HG03280 (cell line): ENCODE measurements around the gene TOGARAM1.
A peak's percentile ranks its signal among the peaks of the same experiment; 100 is the strongest.

ENCODE experiments used
- ATAC-seq: cut with Tn5 transposase; IDR thresholded peaks from one replicate; pipeline ENCODE4 v1.9.1; 2021; ENCODE audit warnings: mild to moderate bottlenecking, moderate library complexity; ENCODE audit not compliant: unreplicated experiment

The TOGARAM1 gene

GRCh38 chr14:44961554-44962333 is at the start of gene TOGARAM1, which contains the start of gene KLHL28:
Gene TOGARAM1, plus strand, starts transcription at chr14:44962190. Its CDS starts 232 bp downstream, at chr14:44962422.
Gene KLHL28, minus strand, starts transcription at chr14:44961947. Its CDS starts 16,019 bp downstream, at chr14:44945928.
- ATAC-seq, result peak; percentile 91

GRCh38 chr14:44914849-44915248 is 47.1 kb upstream of the TOGARAM1 start:
- no peak for ATAC-seq

DNA sequence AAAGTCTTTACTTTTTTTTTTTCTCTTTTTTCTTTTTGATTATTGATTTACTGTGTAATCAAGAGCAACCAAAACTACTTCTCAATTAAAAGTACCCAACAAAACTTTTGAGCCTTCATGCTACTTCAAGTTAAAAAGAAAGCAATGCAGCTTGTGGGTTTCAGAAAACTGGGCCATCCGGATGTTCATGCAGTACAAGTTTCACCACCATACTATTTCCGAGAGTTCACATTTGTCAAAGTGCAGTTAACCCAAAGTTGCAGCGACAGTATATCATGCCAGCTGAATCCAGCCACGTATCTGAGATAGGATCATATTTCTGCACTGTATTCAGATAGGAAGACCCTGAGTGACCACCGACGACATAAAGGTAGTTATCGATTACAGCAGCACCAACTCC is 33.2 kb upstream of the TOGARAM1 start:
- no peak for ATAC-seq

DNA sequence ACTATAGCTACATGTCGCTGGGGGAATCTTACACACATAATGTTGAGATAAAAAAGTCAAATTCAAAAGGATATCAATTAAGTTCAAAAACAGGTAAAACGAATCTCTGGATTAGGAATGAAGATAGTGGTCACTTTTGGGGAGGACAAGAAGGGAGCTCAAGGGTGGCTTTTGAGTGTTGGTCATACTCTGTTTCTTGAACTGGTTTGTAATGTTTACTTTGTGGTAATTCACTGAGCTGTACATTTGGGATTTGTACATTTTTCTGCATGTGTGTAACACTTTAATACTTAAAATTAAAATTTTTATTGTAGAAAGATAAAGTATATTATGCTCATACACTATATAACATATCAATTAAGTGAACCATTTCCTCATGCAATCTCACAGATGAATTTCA is 26.8 kb upstream of the TOGARAM1 start:
- no peak for ATAC-seq

DNA sequence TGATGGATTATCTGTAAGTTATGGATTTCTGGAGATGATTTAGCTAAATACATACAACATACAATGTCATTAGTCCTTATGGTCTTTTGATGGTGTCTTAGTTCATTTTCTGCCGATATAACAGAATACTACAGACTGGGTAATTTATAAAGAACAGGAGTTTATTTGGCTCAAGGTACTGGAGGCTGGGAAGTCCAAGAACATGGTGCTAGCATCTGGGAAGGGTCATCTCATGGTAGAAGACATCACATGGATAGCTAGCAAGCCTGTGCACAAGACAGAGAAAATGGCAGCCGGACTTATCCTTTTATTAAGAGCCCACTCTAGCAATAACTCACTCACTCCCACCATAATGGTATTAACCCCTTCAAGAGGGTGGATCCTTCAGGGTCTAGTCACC is 24.4 kb upstream of the TOGARAM1 start:
- no peak for ATAC-seq

DNA sequence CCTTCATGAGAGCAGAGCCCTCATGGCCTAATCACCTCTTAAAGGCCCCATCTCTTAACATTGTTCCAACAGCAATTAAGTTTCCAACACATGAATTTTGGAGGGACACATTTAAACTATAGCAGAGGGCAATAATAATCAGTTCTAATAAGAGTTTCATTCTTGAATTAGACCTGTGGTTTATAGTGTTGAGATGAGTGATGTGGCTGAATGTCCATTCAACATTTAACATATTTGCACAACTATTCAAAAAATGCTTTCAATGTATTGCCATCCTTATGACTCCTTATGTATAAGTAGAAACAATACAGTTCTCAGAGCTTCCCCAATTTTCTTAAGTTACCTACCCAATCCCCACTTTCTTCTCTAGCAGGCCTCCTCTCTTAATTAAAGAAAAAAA is 21.8 kb upstream of the TOGARAM1 start:
- no peak for ATAC-seq

- ATAC-seq, result no peak
Observed at GRCh38 chr14:44940944-44941343, 21.0 kb upstream of the TOGARAM1 start.

- no peak for ATAC-seq
Observed at GRCh38 chr14:44941591-44941990, 20.4 kb upstream of the TOGARAM1 start.

DNA sequence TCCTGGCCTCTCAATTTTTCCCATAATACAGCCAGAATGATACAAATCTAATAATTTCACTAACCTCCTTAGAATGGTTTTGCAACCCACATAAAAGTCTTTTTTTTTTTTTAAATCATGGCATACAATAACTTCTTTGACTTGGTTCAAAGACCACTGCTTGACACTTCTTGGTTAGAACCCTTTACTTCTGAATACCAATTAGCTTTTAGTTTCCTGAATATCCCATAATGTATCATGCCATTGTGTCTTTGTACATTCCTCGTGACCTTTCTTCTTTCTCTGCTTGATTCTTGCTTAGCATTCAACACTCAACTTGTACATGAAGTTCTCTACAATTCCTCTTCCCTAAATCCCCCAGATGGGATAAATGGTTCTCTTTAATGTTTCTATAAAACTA is 19.6 kb upstream of the TOGARAM1 start:
- no peak for ATAC-seq

DNA sequence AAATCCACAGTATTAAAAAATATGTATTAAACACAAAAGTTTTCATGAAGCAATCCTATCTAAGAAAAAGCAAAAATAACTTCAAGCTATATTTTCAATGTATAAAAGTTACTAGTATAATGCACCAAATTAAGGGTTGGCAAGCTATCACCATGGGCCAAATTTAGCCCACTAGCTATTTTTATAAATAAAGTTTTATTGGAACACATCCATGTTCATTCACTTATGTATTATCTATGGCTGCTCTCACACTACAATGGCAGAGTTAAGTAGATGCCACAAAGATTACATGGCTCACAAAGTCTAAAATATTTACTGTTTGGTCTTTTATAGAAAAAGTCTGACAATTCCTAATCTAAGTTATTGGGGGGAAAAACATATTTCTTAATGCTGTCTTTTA is 17.9 kb upstream of the TOGARAM1 start:
- ATAC-seq, result no peak

- no peak for ATAC-seq
Observed at GRCh38 chr14:44945264-44945663, 16.7 kb upstream of the TOGARAM1 start.

GRCh38 chr14:44951051-44951450 is 10.9 kb upstream of the TOGARAM1 start:
- ATAC-seq, result no peak

DNA sequence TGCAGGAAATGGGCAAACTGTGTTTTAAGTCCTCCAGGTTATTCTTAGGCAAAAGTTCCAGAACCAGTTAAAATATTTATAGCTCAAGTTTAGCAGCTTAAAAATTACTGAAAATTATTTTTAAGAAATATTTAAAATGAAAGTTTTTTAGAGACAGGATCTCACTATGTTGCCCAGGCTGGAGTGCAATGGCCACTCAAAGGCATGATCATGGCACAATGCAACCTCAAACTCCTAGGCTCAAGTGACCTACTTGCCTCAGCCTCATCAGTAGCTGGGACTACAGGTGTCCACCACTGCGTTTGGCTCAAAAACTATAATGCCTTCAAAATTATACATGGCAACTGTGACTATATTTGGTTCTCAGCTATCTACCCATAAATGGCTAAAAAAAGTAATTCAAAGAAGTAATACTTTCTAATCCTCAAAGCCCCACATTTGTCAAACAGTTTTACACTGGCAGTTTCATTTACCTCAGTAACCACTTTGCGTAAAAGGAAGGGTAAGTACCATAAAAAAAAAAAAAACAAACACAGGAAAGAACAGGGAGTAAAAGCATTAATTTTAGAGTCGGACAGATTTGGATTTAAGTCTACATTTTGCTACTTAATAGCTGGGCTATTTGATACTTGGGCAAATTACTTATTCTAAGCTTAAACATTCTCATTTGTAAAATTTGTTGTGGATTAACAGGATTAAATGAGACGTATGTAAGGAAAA is 9.4 kb upstream of the TOGARAM1 start:
- no peak for ATAC-seq

- no peak for ATAC-seq
Observed at GRCh38 chr14:44954750-44955149, 7.2 kb upstream of the TOGARAM1 start.

DNA sequence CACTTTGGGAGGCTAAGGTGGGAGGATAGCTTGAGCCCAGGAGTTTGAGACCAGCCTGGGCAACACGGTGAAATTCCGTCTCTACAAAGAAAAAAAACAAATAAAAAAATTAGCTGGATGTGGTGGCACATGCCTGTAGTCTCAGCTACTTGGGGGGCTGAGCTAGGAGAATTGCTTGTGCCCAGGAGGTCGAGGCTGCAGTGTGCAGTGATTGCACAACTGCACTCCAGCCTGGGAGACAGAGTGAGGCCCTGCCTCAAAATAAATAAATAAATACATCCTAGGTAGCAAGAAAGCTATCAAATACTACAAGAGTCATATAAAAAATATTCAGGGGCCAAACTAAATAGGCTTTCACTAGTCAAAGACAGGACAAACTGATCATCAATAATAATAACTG is 6.5 kb upstream of the TOGARAM1 start:
- ATAC-seq, result no peak

- no peak for ATAC-seq
Observed at GRCh38 chr14:44956866-44957265, 5.1 kb upstream of the TOGARAM1 start.

GRCh38 chr14:44959538-44959937 is 2.5 kb upstream of the TOGARAM1 start:
- ATAC-seq, result no peak

GRCh38 chr14:44960146-44960545 is 1.8 kb upstream of the TOGARAM1 start:
- no peak for ATAC-seq

DNA sequence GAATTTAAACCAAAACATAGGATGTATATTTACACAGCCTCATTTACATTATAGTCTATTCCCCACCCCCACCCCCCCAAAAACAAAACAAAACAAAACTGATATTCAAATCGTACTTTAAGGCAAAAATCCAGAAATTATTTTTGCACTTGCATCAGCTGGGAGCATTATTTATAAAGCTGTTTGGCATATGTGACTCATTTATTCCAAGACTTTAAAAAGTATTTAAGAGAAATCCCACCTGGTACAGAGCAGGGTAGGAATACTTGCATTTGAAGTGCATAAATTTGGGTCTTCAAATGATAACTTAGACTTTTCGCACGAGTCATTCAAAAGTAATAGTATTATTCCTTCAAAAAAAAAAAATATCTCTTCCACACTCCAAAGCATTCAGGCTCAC is 1.3 kb upstream of the TOGARAM1 start:
- no peak for ATAC-seq

- ATAC-seq, result peak; percentile 27
Observed at GRCh38 chr14:44961151-44961553, 838 bp upstream of the TOGARAM1 start.

DNA sequence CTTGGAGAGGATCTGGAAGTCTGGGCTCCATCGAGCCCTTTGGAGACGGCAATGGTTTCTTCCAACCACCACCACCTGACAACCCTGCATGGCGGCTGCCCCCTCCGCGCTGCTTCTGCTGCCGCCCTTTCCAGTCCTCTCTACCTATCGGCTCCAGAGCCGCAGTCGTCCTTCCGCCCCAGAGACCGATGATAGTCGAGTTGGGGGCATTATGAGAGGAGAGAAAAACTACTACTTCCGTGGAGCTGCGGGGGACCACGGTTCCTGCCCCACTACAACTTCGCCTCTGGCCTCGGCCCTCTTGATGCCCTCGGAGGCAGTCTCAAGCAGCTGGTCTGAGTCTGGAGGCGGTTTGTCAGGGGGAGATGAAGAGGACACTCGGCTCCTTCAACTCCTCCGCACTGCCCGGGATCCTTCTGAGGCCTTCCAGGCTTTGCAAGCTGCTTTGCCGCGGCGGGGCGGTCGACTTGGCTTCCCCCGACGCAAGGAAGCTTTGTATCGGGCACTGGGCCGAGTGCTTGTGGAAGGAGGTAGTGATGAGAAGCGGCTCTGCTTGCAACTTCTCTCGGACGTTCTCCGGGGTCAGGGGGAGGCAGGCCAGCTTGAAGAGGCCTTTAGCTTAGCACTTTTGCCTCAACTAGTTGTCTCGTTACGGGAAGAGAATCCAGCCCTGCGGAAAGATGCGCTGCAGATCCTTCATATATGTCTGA is 499 bp downstream of the TOGARAM1 start:
- peak; percentile 21 for ATAC-seq
